ENCODE measurements around the gene DACH1.

The DACH1 gene

DNA sequence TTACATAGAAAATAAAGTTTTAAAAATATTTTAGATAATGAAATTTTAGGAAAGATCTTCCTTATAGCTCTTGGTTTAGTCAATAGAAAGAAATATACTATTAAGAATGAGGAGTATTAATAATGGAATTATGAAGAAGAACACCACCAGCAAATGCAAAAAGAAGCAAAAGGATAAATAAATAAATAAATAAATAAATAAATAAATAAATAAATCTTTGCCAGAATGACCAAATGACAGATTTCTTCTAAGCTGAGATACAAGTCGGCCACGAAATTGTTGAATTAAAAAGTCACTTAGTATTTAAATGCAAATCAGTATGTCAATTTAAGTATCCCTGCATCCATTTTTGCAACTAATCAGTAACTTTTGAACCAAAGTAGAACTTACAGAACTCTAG, 95.9 kb downstream of the DACH1 start:
- DNase-seq = no peak

DNA sequence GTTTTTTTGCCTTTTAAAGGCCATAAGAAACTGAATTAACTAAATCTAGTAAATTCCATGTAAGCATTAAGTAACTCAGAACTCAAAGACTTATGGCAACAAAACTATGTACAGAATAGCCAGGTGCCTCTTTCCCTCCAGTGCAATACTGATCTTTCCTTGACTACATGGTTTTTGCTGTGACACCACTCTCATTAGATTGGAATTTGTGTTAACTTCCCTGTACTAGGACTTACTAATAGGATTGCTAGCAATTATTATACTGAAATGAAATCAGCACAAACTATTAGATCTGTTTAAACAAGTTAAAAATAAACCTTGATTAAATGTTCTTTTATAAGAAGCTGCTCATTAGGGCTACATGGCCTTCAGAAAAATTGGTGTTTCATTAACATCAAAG, 96.3 kb downstream of the DACH1 start:
- DNase-seq = no peak

DNA sequence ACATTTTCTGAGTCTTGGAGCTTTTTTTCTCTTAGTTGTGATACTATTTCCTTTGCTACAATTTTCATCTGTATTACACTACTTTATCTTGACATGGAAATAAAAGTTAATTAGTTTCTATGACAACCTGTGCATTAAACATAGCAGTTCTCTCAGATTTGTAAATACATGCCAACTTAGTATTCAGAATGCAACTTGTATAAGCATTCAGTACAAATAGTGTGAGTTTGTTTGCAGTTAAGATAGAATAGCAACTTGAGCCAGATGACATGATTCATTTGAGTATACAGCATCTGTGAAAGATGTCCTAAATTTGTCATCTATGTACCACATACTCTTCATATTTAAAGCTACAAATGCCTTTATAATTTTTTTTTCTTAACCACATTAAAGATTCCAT, 98.1 kb downstream of the DACH1 start:
- no peak for DNase-seq

DNA sequence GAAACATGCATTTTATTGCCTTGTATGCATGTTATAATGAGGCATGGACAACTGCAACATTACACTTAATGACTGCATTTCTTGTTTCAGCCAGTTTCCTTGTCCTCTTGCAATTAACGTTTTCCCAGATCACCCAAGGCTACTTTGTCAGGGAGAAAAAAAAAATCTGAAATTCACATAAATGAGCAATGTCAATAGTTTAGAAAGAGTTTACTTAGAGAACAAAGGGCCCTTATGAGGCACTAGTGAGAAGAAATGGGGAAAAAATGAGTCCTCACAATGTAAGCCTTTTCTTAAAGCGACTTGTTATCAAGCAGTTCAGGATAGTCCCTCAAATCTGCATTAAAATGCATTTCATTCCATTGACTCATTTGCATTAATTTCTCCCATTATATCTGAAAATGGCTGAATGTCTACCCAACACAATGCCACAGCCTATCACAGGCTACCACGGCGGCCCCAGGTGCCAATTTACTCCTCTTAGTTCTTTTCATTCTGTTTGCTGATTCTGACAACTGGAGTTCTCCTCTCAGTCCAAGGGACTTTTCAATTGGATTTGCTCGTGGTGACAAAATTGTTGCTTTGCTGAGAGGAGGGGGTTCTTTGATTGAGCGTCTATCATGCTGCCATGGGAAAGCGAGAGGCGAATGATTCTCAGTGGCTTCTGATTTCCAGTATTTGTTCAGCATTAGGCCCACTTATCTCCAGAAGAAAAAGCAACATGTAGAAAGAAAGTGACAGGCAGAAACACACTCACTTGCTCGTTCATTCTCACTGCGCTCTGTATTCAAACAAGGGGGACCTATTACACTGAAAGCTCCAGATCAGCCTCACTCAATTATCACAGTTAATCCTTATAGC, 107.1 kb downstream of the DACH1 start:
- DNase-seq = no peak

DNA sequence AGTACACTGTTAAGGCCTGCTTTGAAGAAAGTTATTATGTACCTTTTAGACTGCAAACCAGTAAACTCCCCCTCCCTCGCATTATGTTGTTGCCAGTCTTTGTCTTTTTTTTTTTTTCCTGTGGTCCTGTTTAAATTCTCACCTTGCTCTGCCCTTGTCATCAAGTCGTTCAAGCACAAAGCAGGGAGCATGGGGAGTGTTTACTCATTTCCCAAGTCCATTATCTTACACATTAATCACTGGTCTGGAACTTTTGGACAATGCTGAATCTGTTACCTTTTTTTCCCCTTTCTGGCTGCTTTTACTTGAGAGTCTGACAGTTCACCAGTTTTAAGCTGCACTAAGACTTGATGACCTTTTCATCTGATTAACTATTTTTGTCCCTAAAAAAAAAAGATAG, 108.2 kb downstream of the DACH1 start:
- DNase-seq = no peak

DNA sequence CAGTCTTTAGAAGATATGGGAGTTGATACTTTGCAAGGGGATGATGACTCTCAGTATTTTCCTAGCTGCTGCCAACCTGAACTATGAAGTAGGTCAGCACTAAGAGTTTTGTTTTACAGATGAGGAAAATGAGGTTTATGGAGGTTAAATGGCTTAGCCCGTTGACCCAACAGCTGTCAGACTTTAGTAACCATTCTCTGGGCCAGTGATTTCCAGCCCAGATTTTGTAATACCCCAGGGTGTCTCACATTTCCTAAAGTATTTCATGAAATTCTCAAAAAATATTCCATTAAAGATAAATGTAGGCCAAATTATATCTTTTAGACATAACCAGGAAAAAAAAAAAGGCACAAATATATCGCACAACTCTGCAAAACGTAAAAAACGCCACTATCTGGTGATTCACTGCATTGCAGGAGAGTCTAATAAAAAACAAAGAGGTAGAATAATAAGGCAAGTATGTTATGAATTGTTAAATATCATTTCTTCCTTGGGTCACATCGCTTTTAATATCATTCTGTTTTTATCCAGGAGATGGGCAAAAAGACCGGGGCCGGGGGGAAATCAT, 112.5 kb downstream of the DACH1 start:
- no peak for DNase-seq

DNA sequence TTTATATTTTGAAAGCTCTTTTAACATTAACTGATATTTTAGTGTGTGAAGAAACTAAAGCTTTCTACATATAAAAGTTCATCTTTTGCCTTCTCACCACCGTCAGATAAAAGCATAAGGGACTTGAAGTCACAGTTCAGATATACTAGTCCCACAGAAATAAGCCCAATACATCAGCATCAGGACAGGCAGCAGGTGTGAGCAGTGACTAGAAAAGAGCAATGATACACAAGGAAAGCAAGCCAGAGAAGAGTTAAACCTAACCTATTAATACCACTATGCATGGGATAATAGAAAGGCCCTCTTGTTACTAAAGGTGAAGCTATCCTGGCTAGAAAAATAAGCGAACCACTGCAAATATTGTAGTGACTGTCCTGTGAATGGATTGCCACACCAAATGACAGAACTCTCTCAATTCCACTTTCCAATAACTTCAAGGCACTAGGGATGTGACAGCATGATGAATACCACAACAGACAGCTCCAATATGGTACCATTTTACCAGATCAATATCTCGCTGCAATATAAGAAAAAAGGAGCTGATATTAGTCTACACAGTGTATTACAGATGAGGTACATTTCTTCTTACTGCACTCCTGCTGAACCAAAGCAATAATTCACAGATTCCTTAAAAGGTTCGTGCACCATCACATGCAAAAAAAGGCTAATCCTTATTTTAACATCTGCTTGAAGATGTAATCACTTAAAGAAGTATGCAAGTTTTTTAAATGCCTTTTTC, 114.1 kb downstream of the DACH1 start:
- no peak for DNase-seq

DNA sequence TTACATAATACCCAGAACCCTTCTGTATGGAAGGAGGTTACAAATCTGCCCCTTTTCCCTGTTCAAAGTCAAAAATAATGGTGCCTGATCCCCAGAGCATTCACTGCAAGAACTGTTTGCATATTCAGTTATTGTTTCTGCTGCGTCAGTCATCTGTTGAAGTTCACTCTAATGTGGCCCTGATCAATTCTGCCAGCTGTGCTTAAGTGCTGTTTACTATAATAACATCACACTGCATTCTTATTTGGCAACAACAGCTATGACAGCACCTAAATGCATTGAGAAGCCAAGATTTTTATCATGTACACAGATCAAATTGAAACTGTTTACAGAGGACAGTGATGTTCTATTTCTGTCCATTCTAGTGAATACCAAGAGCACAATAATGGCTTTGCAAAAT, 115.9 kb downstream of the DACH1 start:
- DNase-seq = no peak

DNA sequence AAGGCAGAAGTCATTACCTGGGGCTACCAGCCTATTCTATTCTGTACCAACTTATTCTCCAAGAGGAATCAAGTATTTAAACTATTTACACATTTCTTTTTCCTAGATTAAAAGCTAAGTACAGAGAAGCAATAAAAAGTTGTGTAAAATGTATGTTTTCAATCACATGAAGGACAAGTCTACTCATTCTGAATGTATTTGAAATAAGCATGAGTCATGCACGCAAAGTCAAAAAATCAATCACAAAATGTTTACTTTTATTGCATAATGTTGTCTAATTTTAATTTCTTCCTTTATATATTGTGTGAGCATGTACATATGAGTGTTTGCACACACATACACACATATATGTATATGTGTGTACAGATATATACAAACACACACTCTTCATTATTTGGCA, 136.7 kb downstream of the DACH1 start:
- DNase-seq = no peak

DNA sequence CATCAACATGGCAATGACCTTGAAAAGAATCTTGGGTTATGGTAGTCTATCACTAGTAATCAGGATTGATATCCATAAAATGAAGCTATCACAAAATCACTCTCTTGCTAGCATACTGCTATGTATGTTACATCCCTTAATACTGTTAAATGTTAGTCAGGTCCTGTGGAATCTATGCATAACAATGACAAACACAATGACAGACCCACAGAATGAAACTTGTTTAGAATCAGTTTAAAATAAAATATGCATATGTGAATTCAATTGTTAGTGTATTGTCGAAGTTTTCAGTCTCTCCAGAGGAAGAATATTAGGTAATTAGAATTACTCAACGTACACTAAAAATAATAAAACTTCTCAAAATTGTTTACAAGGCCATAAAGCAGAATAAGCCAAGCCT, 137.6 kb downstream of the DACH1 start:
- DNase-seq = no peak

DNA sequence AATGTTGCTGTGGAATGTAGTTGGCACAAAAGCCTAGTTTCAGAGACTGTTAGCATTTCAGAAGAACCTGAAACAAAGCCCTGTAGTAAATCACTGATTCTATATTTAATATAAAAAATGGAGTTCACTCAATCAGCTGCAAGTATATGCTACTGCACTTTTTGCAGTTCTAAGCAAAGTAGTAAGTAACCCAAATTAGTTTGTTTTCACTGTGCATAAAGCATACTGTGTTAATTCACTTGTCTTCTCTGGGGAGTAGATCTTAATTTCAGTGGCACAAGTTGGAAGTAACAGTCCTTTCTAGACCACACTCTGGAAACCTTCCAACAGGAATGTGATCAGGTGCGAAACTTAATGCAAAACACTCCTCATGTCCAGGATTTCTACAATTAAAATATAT, 139.3 kb downstream of the DACH1 start:
- DNase-seq = no peak

DNA sequence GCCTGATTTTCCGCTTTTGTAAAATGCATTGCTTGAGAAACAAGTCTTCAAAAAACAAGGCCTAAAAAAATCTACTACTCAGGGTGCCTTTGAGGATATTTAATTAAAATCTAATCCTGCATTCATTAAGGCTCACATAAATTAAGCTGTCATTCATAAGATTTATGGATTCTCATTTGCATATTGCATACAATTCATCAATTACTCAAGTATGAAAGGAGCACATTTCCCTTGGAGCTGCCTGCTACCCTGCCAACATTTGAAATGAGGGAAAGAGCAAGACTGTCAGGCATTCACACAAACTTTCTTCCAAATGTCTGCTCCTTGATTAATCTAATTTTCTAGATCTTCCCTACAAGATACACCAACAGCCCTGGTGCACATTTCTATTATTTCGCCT, 140.0 kb downstream of the DACH1 start:
- DNase-seq = no peak

DNA sequence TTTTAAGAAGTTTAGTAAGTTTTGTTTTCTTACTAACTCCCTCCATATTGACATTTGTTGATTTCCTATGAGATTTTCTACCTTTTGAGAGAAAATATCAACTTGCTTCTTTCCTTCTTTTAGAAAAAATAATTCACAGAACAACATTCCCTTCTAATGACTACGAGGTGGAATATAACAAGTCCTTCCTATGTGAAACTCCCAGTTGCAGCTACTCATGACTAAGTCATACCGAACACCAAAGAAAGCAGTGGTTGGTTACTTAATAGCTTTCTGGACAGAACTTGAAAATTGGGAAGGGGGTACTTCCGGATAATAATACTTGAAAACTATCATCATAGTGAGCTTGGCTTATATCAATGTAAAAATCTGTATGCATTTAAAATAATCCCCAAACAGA, 144.8 kb downstream of the DACH1 start:
- no peak for DNase-seq

DNA sequence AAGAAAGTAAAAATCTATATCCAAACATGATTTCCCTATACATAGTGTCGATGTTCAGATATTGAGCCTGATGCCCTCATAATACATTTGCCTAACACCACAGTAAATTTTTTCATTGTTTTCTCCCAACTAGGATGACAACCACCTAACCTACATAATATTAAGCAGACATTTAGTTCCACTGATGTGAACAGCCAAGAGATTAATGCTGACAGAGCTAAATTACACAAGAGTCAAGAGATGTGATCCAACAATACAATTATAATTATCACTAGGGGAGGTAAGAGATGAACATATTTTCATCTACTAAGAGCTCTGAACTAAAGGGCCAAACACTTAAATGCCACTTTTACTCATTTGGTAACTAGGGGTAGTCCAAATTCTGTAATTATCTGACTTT, 145.9 kb downstream of the DACH1 start:
- no peak for DNase-seq

DNA sequence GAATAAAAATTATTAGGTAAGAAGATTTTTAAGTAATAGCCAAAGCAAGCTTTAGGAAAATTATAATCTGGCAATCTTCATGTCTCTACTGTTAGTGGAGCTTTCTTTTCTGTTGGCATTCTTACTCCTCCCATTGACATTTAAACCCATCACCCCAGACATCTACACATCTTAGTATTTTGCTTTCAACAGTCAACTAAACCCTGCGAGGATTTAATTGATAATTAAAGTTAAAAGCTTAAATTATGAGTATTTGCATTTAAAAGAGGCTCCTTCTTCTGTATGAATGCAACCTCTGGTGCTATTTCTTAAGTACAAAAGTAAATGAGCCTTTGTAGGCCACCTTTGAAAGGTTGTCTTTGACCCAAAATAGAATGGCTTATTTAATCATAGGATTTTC, 148.1 kb downstream of the DACH1 start:
- DNase-seq = no peak

DNA sequence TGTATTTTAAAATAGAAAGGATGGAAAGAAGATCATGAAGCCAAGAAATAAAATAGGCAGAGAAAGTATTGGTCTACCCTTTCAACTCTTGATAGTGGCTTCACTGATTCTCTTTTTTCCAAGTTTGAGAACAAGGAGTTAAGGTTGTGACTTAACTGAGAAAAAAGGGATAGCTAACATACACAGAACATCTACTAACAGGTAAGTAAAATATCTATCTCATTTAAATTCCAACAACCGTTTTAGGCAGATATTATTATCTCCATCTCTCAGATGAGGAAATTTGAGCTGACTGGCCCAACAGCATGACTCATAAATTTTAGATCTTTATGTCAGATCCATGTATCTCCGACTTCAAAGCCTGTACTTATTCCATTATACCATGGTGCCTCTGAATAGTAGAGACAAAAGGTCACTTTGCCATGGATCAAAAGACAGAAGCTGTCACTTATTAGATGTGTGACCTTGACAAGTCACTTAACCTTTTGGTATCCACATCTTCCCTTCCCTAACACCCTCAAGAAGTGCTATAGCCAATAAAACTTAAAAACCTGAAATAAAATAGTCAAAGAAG, 152.1 kb downstream of the DACH1 start:
- no peak for DNase-seq

DNA sequence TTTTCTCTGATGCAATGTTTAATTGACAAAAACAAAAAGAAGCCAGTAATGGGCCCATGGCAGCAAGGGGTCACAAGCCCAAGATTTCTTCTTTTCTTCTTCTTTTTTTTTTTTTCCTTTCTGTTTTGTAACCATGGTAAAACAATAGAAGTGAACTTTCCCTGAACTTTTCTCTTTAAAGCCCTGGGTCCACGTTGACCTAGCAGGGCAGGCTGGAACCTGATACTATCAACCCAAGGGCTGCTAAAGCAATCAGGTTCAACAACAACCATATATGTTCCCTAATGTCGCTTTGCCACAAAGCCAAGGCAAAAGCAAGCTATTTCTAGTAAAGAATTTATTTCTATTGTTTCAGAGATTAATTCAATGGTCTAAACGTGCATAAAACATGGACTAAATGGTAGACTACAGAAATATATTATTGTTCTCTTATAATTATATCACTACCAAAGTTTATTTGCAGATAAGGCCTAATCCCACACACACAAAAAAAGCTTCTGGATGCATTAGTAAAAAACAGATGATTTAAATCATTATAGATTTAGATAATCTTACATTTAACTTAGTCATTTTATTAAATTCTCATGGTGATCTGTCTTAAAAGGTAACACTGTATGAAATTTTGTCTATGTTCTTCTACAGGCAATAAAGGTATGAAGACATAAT, 153.9 kb downstream of the DACH1 start:
- DNase-seq = no peak

DNA sequence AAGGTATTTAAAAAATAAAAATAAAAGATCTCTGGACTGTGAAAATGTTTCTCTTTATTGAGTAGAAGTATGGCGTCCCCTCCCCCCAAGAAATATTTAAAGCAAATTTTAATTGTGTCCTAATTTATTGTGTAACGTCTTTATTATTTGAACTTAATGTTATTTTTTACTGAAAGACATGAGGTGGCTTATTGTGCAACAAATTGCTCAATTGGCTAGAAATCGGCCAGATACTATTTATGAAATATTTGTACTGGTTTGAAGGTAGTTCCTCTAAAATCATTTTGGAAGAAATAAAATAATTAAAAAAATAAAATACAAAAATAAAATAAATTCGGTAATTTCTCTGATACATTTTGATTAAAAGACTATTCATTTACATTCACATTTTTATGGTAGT, 162.3 kb downstream of the DACH1 start:
- DNase-seq = no peak

DNA sequence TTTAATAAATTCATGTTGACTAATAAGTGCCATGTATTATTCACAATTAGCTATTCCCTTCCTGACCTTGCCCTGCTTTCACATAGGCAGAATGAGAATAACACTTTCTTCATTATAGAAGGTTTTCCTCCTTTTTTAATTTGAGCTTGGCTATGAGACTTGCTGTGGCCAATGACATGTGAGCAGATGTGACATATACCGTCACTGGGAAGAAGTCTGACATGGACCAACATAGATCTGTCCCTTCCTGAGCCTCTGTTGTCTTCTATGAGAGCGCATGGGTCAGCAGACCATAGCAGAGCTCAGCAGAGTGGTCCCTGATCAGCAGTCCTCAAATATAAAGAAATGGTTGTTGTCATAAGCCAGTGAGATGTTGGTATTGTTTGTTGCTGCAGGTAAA, 163.9 kb downstream of the DACH1 start:
- no peak for DNase-seq

DNA sequence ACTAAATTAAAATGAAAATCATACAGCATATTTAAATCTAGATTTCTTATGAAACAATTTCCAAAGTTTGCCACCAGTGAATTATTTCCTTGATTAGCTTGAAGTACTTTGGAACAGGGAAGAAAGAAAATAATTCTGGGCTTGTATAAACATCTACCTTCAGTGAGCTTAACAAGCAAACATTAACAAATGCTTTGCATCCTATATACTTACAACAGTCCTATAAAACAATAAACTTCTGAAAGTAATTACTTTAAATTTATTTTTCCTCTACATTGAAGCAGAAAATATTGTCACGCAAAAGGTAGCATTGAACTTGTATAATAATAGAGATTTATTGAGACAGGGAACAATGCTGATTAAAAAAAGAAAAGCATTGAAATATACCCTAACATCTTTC, 164.8 kb downstream of the DACH1 start:
- DNase-seq = no peak

DNA sequence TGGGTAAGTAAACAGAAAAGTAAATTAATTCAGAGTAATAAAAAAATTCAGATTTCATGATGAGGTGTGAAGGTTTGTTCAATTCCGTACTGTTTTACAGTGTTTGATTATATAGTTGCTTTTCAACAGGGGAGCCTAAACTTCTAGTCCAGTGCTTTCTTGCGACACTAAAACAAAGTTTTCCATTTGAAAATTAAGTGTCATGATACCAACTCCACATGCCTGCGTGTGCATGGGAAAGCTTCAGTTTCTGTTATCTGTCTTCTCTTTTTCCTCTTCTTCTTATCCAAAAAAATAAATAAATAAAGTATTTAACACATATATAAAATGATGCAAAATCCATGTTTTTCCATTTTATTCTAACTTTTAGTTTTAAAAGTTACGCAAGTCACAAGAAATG, 165.3 kb downstream of the DACH1 start:
- DNase-seq = no peak

DNA sequence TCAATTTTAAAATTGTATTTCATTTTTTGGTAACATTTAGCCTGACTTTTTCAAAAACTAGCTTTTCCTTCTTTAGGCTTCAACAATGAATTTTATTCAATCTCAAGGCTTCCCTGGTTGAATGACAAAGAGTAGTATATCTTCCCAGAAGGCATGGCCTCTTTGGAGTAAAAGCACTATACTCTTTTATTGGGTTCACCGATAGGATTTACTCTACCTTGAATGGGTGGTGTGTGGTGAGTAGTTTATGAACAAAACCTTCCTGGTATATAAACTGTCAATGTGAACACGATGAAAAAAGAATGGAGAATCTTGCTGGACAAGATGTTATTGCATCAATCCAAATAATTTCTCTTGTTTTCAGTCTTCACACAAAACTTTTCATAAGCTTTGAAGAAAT, 167.7 kb downstream of the DACH1 start:
- DNase-seq = no peak

DNA sequence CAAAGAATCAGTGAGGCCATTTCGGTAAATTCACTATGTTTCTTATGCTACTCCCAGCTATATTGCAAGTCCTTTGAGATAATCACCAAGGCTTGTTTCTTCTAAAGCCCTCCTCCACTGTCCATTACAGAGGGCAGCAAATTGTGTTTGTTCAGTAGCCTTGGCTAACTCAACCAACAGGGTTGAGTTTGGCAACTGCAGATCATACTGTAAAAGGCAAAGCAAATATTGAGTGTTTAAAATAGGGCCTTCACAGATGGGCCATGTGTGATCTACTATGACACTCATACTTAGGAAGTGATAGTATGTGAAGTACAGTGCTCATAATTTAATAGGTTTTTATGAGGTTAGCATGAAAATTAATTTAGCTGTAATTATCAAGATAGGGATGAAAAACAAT, 171.3 kb downstream of the DACH1 start:
- no peak for DNase-seq

Data from activated CD4-positive, alpha-beta T cell treated with anti-CD3 and anti-CD28 coated beads, Interleukin-2, amount 50 U/mL, for 48 hours (primary cell).